Measurements from ENCODE around the gene TBXAS1.

DNA sequence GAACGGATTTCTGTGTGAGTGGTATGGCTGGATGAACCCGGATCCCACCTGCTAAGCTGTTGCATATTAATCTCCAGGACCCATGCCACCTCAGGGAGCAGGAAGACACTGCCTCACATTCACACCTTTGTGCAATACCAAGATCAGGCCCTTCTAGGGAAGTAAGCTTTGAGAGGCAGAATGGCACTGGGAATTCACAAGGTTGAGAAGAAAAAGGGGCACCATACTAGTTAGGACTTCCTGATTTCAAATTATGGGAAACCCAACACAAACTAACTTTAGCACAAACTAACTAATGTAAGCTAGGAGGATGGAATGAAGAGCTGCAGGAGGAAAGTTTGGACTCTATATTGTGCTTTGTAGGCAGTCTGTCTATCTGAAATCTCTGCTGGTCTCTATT lies 71.3 kb downstream of the TBXAS1 start:
- TF ChIP-seq, protein P1, sequence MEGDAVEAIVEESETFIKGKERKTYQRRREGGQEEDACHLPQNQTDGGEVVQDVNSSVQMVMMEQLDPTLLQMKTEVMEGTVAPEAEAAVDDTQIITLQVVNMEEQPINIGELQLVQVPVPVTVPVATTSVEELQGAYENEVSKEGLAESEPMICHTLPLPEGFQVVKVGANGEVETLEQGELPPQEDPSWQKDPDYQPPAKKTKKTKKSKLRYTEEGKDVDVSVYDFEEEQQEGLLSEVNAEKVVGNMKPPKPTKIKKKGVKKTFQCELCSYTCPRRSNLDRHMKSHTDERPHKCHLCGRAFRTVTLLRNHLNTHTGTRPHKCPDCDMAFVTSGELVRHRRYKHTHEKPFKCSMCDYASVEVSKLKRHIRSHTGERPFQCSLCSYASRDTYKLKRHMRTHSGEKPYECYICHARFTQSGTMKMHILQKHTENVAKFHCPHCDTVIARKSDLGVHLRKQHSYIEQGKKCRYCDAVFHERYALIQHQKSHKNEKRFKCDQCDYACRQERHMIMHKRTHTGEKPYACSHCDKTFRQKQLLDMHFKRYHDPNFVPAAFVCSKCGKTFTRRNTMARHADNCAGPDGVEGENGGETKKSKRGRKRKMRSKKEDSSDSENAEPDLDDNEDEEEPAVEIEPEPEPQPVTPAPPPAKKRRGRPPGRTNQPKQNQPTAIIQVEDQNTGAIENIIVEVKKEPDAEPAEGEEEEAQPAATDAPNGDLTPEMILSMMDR (IDR thresholded peaks at IDR 0.05) = no peak
- TF ChIP-seq NR3C1 (CRISPR knock-in tag; conservative IDR thresholded peaks at IDR 0.05; ENCODE audit: low read depth) (no peak), KAT7 (CRISPR knock-in tag; IDR thresholded peaks at IDR 0.05; ENCODE audit: borderline replicate concordance) (no peak), ESRRA (CRISPR knock-in tag; IDR thresholded peaks at IDR 0.05; ENCODE audit: borderline replicate concordance) (no peak), NFYB (CRISPR knock-in tag; conservative IDR thresholded peaks at IDR 0.05; ENCODE audit: low read depth) (no peak), SMAD4 (CRISPR knock-in tag; IDR thresholded peaks at IDR 0.05) (no peak), HMGA2 (CRISPR knock-in tag; IDR thresholded peaks at IDR 0.05) (no peak), FOXK1 (CRISPR knock-in tag; IDR thresholded peaks at IDR 0.05) (no peak), CBFB (CRISPR knock-in tag; IDR thresholded peaks at IDR 0.05; ENCODE audit: low read depth) (no peak), TCF7 (CRISPR knock-in tag; IDR thresholded peaks at IDR 0.05; ENCODE audit: low read depth) (no peak), FOXJ3 (CRISPR knock-in tag; IDR thresholded peaks at IDR 0.05; ENCODE audit: borderline replicate concordance) (no peak)
- TF ChIP-seq, protein P2, sequence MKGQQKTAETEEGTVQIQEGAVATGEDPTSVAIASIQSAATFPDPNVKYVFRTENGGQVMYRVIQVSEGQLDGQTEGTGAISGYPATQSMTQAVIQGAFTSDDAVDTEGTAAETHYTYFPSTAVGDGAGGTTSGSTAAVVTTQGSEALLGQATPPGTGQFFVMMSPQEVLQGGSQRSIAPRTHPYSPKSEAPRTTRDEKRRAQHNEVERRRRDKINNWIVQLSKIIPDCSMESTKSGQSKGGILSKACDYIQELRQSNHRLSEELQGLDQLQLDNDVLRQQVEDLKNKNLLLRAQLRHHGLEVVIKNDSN (CRISPR knock-in tag; IDR thresholded peaks at IDR 0.05) = no peak
- TF ChIP-seq, protein P3, sequence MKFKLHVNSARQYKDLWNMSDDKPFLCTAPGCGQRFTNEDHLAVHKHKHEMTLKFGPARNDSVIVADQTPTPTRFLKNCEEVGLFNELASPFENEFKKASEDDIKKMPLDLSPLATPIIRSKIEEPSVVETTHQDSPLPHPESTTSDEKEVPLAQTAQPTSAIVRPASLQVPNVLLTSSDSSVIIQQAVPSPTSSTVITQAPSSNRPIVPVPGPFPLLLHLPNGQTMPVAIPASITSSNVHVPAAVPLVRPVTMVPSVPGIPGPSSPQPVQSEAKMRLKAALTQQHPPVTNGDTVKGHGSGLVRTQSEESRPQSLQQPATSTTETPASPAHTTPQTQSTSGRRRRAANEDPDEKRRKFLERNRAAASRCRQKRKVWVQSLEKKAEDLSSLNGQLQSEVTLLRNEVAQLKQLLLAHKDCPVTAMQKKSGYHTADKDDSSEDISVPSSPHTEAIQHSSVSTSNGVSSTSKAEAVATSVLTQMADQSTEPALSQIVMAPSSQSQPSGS (CRISPR knock-in tag; IDR thresholded peaks at IDR 0.05; ENCODE audit: borderline replicate concordance, low read depth) = no peak

Measured in WTC11 (cell line).